ENCODE results near the gene RPH3AL. TPM values are rescaled to one million over a fixed set of nuclear protein-coding genes. Genes with fewer than 3 reads are reported as not detected.

Gene RPH3AL
- total RNA-seq, 3 donors from 2014 or later (not counting 1 experiment from before 2014, with no cell fraction given), result 7.2 to 9.9 (median 7.9) TPM

- Histone ChIP-seq H3K27me3 (ENCODE audit: control insufficient read depth, insufficient read depth, low read length) (no peaks in the 10 kb centered on the region), H3K4me1 (ENCODE audit: control insufficient read depth, insufficient read depth, low read length) (peaks cover 5% of the 10 kb centered on the region), H3K9me3 (ENCODE audit: control insufficient read depth, insufficient read depth, low read length) (no peaks in the 10 kb centered on the region), H3K27ac (ENCODE audit: low read length) (no peak overlapping the region), H3K4me3 (ENCODE audit: low read length) (no peak overlapping the region), H3K36me3 (ENCODE audit: control insufficient read depth, insufficient read depth, low read length) (no peaks in the 10 kb centered on the region)
- WGBS (ENCODE audit: insufficient coverage), result 79% methylated on average over 7 of the region's 7 CpGs
- intact Hi-C loops (cut with micrococcal nuclease), result no loop called here
- H3K9me3 Mint-ChIP-seq, result no peaks in the 10 kb centered on the region
- H3K36me3 Mint-ChIP-seq, result no peaks in the 10 kb centered on the region
- no peak overlapping the region for H3K27ac Mint-ChIP-seq
- ATAC-seq, result no peak
- peaks cover 0 to 17% of the 10 kb centered on the region in 2 donors for H3K27me3 Mint-ChIP-seq (ENCODE audit: low read depth in 2 of 2)
- TF ChIP-seq CTCF (IDR thresholded peaks at IDR 0.05), result no peak
- no peak overlapping the region for H3K4me3 Mint-ChIP-seq
- no peak for DNase-seq
- H3K4me1 Mint-ChIP-seq, result peaks cover 5 to 6% of the 10 kb centered on the region in 2 donors
Observed at GRCh38 chr17:337866-338265, 14.7 kb downstream of the RPH3AL start.

GRCh38 chr17:337453-337852, 15.2 kb downstream of the RPH3AL start:
- peaks cover 5 to 6% of the 10 kb centered on the region in 2 donors for H3K4me1 Mint-ChIP-seq
- intact Hi-C loops (cut with micrococcal nuclease), result no loop called here

GRCh38 chr17:337022-337420, 15.6 kb downstream of the RPH3AL start:
- no peak for DNase-seq
- H3K36me3 Mint-ChIP-seq, result no peaks in the 10 kb centered on the region
- H3K27ac ChIP-seq (ENCODE audit: low read length), result no peak overlapping the region
- H3K4me3 ChIP-seq (ENCODE audit: low read length), result no peak overlapping the region
- peaks cover 5 to 6% of the 10 kb centered on the region in 2 donors for H3K4me1 Mint-ChIP-seq
- H3K36me3 ChIP-seq (ENCODE audit: control insufficient read depth, insufficient read depth, low read length), result no peaks in the 10 kb centered on the region
- WGBS (ENCODE audit: insufficient coverage), result 94% methylated on average over 12 of the region's 12 CpGs
- TF ChIP-seq CTCF (IDR thresholded peaks at IDR 0.05), result no peak
- H3K9me3 Mint-ChIP-seq, result no peaks in the 10 kb centered on the region
- H3K27me3 Mint-ChIP-seq (ENCODE audit: low read depth in 2 of 2), result peaks cover 0 to 17% of the 10 kb centered on the region in 2 donors
- H3K9me3 ChIP-seq (ENCODE audit: control insufficient read depth, insufficient read depth, low read length), result no peaks in the 10 kb centered on the region
- intact Hi-C loops (cut with micrococcal nuclease), result no loop called here
- H3K27me3 ChIP-seq (ENCODE audit: control insufficient read depth, insufficient read depth, low read length), result no peaks in the 10 kb centered on the region
- no peak overlapping the region for H3K4me3 Mint-ChIP-seq
- peaks cover 5% of the 10 kb centered on the region for H3K4me1 ChIP-seq (ENCODE audit: control insufficient read depth, insufficient read depth, low read length)
- no peak for ATAC-seq
- H3K27ac Mint-ChIP-seq, result no peak overlapping the region

More at GRCh38 chr17:337453-337852, 15.2 kb downstream of the RPH3AL start:
- no peak overlapping the region for H3K4me3 ChIP-seq (ENCODE audit: low read length)
- H3K27me3 Mint-ChIP-seq (ENCODE audit: low read depth in 2 of 2), result peaks cover 0 to 17% of the 10 kb centered on the region in 2 donors
- H3K36me3 Mint-ChIP-seq, result no peaks in the 10 kb centered on the region
- WGBS (ENCODE audit: insufficient coverage), result 93% methylated on average over 15 of the region's 15 CpGs
- H3K36me3 ChIP-seq (ENCODE audit: control insufficient read depth, insufficient read depth, low read length), result no peaks in the 10 kb centered on the region
- TF ChIP-seq CTCF (IDR thresholded peaks at IDR 0.05), result no peak
- DNase-seq, result no peak
- no peaks in the 10 kb centered on the region for H3K9me3 ChIP-seq (ENCODE audit: control insufficient read depth, insufficient read depth, low read length)
- no peak overlapping the region for H3K27ac ChIP-seq (ENCODE audit: low read length)
- H3K4me3 Mint-ChIP-seq, result no peak overlapping the region
- no peaks in the 10 kb centered on the region for H3K27me3 ChIP-seq (ENCODE audit: control insufficient read depth, insufficient read depth, low read length)
- no peak for ATAC-seq
- H3K4me1 ChIP-seq (ENCODE audit: control insufficient read depth, insufficient read depth, low read length), result peaks cover 5% of the 10 kb centered on the region
- no peaks in the 10 kb centered on the region for H3K9me3 Mint-ChIP-seq
- H3K27ac Mint-ChIP-seq, result no peak overlapping the region

Measured in natural killer cell (primary cell).